Measurements from ENCODE around the gene RNASE12.
"Not testable (repeated sequence)": the region's sequence is repeated elsewhere in the genome, so short reads cannot be mapped to it uniquely, and the experiment has no call there.

Gene RNASE12

GRCh38 chr14:20591235-20591634, at the start of gene RNASE12:
RNASE12 (minus strand) TSS chr14:20591376; CDS start chr14:20590723, 653 bp downstream.
- DNase-seq = no peak

GRCh38 chr14:20632831-20633691, 41.9 kb upstream of the RNASE12 start:
- DNase-seq = peak; percentile 83

GRCh38 chr14:20632448-20632830, 41.3 kb upstream of the RNASE12 start:
- no peak for DNase-seq

GRCh38 chr14:20631880-20632389, 40.8 kb upstream of the RNASE12 start:
- DNase-seq = peak; percentile 48

- peak; percentile 66 for DNase-seq
Measured at GRCh38 chr14:20631023-20631879, 40.1 kb upstream of the RNASE12 start.

- peak; percentile 63 for DNase-seq
Measured at GRCh38 chr14:20630340-20631022, 39.3 kb upstream of the RNASE12 start.

GRCh38 chr14:20628063-20628854, 37.1 kb upstream of the RNASE12 start:
- no peak for DNase-seq

- no peak for DNase-seq
Measured at GRCh38 chr14:20627346-20628027, 36.3 kb upstream of the RNASE12 start.

GRCh38 chr14:20626274-20626673, 35.1 kb upstream of the RNASE12 start:
- no peak for DNase-seq

- DNase-seq = peak; percentile 53
Measured at GRCh38 chr14:20624495-20625070, 33.4 kb upstream of the RNASE12 start.

GRCh38 chr14:20623798-20624197, 32.6 kb upstream of the RNASE12 start:
- DNase-seq = no peak

GRCh38 chr14:20622816-20623291, 31.7 kb upstream of the RNASE12 start:
- no peak for DNase-seq

GRCh38 chr14:20620798-20621478, 29.8 kb upstream of the RNASE12 start:
- no peak for DNase-seq

- not testable (repeated sequence) for DNase-seq
Measured at GRCh38 chr14:20619688-20620087, 28.5 kb upstream of the RNASE12 start.

GRCh38 chr14:20618271-20618749, 27.1 kb upstream of the RNASE12 start:
- no peak for DNase-seq

- no peak for DNase-seq
Measured at GRCh38 chr14:20617138-20618003, 26.2 kb upstream of the RNASE12 start.

GRCh38 chr14:20615996-20616395, 24.8 kb upstream of the RNASE12 start:
- no peak for DNase-seq

GRCh38 chr14:20614038-20614840, 23.1 kb upstream of the RNASE12 start:
- no peak for DNase-seq
